Fibroblast of lung (primary cell): Measurements from ENCODE around the gene MOG. TPM values are rescaled to one million over a fixed set of nuclear protein-coding genes. Genes with fewer than 3 reads are reported as not detected.

ENCODE experiments used
- DNase-seq, 2 donors: peaks; one replicate each; pipeline versions ENCODE4 v3.0.0 to v3.0.0-alpha.2; 2010; ENCODE audit warnings: low read depth in 2 of 2
- H2AFZ ChIP-seq: 2 replicates; pipeline ENCODE4 v1.5.1; 2012; ENCODE audit warnings: low read length, control low read depth, inconsistent platforms
- H3K27ac ChIP-seq: 2 replicates; pipeline ENCODE4 v1.5.1; 2011; ENCODE audit warnings: low read length, control low read depth; ENCODE audit not compliant: insufficient read depth
- H3K27me3 ChIP-seq: 2 replicates; pipeline ENCODE4 v1.5.1; 2011; ENCODE audit warnings: mild to moderate bottlenecking, low read length; ENCODE audit not compliant: control insufficient read depth, insufficient read depth
- H3K36me3 ChIP-seq: 2 replicates; pipeline ENCODE4 v1.5.1; 2011; ENCODE audit warnings: low read length; ENCODE audit not compliant: control insufficient read depth, insufficient read depth
- H3K4me1 ChIP-seq: 2 replicates; pipeline ENCODE4 v1.5.1; 2011; ENCODE audit warnings: low read length; ENCODE audit not compliant: control insufficient read depth, insufficient read depth; ENCODE audit errors: extremely low read depth
- H3K4me2 ChIP-seq: 2 replicates; pipeline ENCODE4 v1.5.1; 2011; ENCODE audit warnings: low read length, control low read depth; ENCODE audit not compliant: insufficient read depth; ENCODE audit errors: extremely low read depth
- H3K4me3 ChIP-seq, 4 experiments: fragments of 200-600 bp in 1 of 4; sonication (generic) in 1 of 4; replicated peaks in 1 of 4; 2 replicates each; pipeline ENCODE4 v1.5.1; 2011 to 2016; ENCODE audit warnings: low read length in 4 of 4, low read depth in 3 of 4, mild to moderate bottlenecking in 3 of 4, control low read depth in 2 of 4, inconsistent platforms in 1 of 4, mixed read lengths in 1 of 4; ENCODE audit not compliant: insufficient read depth in 1 of 4; ENCODE audit errors: control extremely low read depth in 1 of 4
- H3K79me2 ChIP-seq: 2 replicates; pipeline ENCODE4 v1.5.1; 2012; ENCODE audit warnings: mild to moderate bottlenecking, low read length, inconsistent platforms; ENCODE audit not compliant: control insufficient read depth, insufficient read depth
- H3K9ac ChIP-seq: 2 replicates; pipeline ENCODE4 v1.5.1; 2011; ENCODE audit warnings: mild to moderate bottlenecking, low read length, control low read depth; ENCODE audit not compliant: insufficient read depth
- H3K9me3 ChIP-seq: 2 replicates; pipeline ENCODE4 v1.5.1; 2012; ENCODE audit warnings: low read depth, low read length; ENCODE audit not compliant: control insufficient read depth, insufficient read depth
- H4K20me1 ChIP-seq: 2 replicates; pipeline ENCODE4 v1.5.1; 2011; ENCODE audit warnings: low read length; ENCODE audit not compliant: control insufficient read depth, insufficient read depth; ENCODE audit errors: extremely low read depth
- CTCF ChIP-seq, 2 donors: IDR thresholded peaks in 1 of 2; conservative IDR thresholded peaks in 1 of 2; 1 replicate in 1 of 2; 2 replicates in 1 of 2; pipeline ENCODE4 v1.5.1; 2011 to 2012; ENCODE audit warnings: low read length in 2 of 2, control low read depth in 1 of 2, inconsistent platforms in 1 of 2, low read depth in 1 of 2, mild to moderate bottlenecking in 1 of 2
- EZH2 ChIP-seq: IDR thresholded peaks from 2 replicates; pipeline ENCODE4 v1.5.1; 2012; ENCODE audit warnings: low read length, control low read depth, mild to moderate bottlenecking; ENCODE audit errors: missing control alignments
- polyA minus RNA-seq: library from RNA; depleted of rRNA, polyadenylated mRNA; stranded (reverse); fragments of >200 nt; gene quantifications from 2 replicates; pipeline ENCODE4 v1.2.3, GENCODE V29; 2011; ENCODE audit warnings: low replicate concordance
- polyA plus RNA-seq, 2 donors: library from polyadenylated mRNA; depleted of rRNA in 1 of 2; stranded (reverse) in 1 of 2; unstranded in 1 of 2; fragments of >200 nt; gene quantifications; 2 replicates each; pipeline ENCODE4 v1.2.1, GENCODE V29; 2011 to 2012; ENCODE audit warnings: missing spikeins in 1 of 2
- total RNA-seq: library from RNA; depleted of rRNA; stranded (reverse); fragments of >200 nt; gene quantifications from 2 replicates; pipeline ENCODE4 v1.2.1, GENCODE V29; 2014

Gene MOG
- total RNA-seq = not detected in 2 replicates
- polyA plus RNA-seq = not detected in 2 replicates
- not detected in 2 replicates for polyA plus RNA-seq (2012)
- polyA minus RNA-seq = not detected in 2 replicates

DNA sequence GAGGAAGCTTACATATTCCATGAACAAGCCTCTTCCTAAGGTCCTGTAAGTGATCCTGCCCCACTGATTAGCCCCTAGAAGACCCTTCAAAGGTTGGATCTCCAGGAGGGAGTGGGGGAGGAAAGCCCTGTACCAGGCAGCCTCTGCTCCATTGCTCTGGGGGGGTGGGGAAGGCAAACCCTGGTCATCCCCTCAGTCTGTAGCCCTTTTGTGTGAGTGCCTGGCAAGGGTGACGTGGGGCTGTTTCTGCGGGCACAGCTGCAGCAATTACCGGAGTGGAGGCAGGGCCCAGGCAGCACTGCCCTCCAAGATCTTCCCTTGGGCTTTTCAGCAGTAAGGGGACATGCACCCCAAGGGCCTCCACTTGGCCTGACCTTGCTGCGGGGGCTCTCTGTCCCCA is at the start of gene MOG:
Gene MOG, plus strand, starts transcription at position 295 of the 400 bp plus-strand sequence. CDS start 118 bp downstream, outside the sequence.
- Histone ChIP-seq H2AFZ (no peak within 1 kb of the TSS), H4K20me1 (no peaks in the 10 kb centered on the region), H3K4me1 (no peaks in the 10 kb centered on the region)

DNA sequence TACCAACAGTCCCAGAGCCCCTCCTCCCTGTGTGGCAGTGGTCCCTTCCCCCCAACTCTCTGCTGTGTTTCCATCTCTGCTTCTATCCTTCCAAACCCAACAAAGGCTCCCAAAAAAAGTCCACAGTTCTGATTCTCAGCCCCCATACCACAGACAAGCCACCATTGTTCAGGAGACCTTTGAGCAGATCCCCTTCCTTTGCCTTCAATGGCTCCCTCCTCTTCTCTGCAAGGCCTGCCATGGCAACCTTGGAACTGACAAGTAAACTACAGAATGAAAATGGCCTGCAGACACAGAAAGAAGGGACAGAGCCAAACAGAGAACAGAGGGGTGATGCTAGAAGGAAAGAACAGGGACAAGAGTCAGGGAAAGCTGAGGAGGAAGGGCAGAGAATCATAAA is 48.8 kb upstream of the MOG start:
- H3K27ac ChIP-seq = no peak overlapping the region

More for the DNA sequence above, at the start of gene MOG:
- no peak within 1 kb of the TSS for H3K4me2 ChIP-seq
- DNase-seq = no peak
- H3K27me3 ChIP-seq = peaks cover 6% of the 10 kb centered on the region
- no peaks in the 10 kb centered on the region for H3K9me3 ChIP-seq
- H3K4me3 ChIP-seq = no peak within 1 kb of the TSS
- TF ChIP-seq CTCF (conservative IDR thresholded peaks at IDR 0.05 in 1 of 2, IDR thresholded peaks at IDR 0.05 in 1 of 2; ENCODE audit: low read depth in 1 of 2, low read length in 2 of 2) = no peak
- no peak for TF ChIP-seq EZH2
- H3K27ac ChIP-seq = no peak within 1 kb of the TSS
- no peaks in the 10 kb centered on the region for H3K36me3 ChIP-seq
- H3K9ac ChIP-seq = no peak within 1 kb of the TSS
- no peaks in the 10 kb centered on the region for H3K79me2 ChIP-seq

GRCh38 chr6:29610540-29610939 is 46.4 kb upstream of the MOG start:
- H3K9me3 ChIP-seq = no peaks in the 10 kb centered on the region
- no peak overlapping the region for H3K4me3 ChIP-seq
- H3K79me2 ChIP-seq = no peaks in the 10 kb centered on the region
- H2AFZ ChIP-seq = no peak overlapping the region
- no peaks in the 10 kb centered on the region for H3K4me1 ChIP-seq
- TF ChIP-seq EZH2 (no peak), CTCF (conservative IDR thresholded peaks at IDR 0.05 in 1 of 2, IDR thresholded peaks at IDR 0.05 in 1 of 2; ENCODE audit: low read depth in 1 of 2, low read length in 2 of 2) (no peak)
- no peaks in the 10 kb centered on the region for H3K27me3 ChIP-seq
- no peak overlapping the region for H3K4me2 ChIP-seq
- DNase-seq = no peak
- H3K9ac ChIP-seq = no peak overlapping the region
- H3K27ac ChIP-seq = no peak overlapping the region
- H4K20me1 ChIP-seq = no peaks in the 10 kb centered on the region
- peaks cover 9% of the 10 kb centered on the region for H3K36me3 ChIP-seq

More for the DNA sequence above, 48.8 kb upstream of the MOG start:
- Histone ChIP-seq H3K9me3 (no peaks in the 10 kb centered on the region), H3K79me2 (no peaks in the 10 kb centered on the region), H3K27me3 (no peaks in the 10 kb centered on the region), H3K9ac (no peak overlapping the region), H3K4me2 (no peak overlapping the region), H2AFZ (no peak overlapping the region), H3K36me3 (peaks cover 7% of the 10 kb centered on the region), H3K4me1 (no peaks in the 10 kb centered on the region), H4K20me1 (no peaks in the 10 kb centered on the region), H3K4me3 (no peak overlapping the region)
- DNase-seq = no peak
- TF ChIP-seq EZH2 (no peak), CTCF (conservative IDR thresholded peaks at IDR 0.05 in 1 of 2, IDR thresholded peaks at IDR 0.05 in 1 of 2; ENCODE audit: low read depth in 1 of 2, low read length in 2 of 2) (no peak)
